Esophagus muscularis mucosa (tissue), 4 donors: ENCODE measurements around the gene HSD17B7. TPM values are rescaled to one million over a fixed set of nuclear protein-coding genes. Genes with fewer than 3 reads are reported as not detected.
A peak's percentile ranks its signal among the peaks of the same experiment; 100 is the strongest.
"Not testable (repeated sequence)": the region's sequence is repeated elsewhere in the genome, so short reads cannot be mapped to it uniquely, and the experiment has no call there.

ENCODE experiments used
- DNase-seq: peaks from one replicate; pipeline ENCODE4 v3.0.0-alpha.2; 2017; ENCODE audit errors: extremely low spot score
- H3K27ac ChIP-seq, 4 donors: fragments of 200-600 bp; sonication (generic); replicated peaks in 1 of 4; 1 replicate in 3 of 4; 2 replicates in 1 of 4; pipeline ENCODE4 v1.5.1; 2016 to 2019; ENCODE audit warnings: mild to moderate bottlenecking in 1 of 4
- H3K27me3 ChIP-seq, 4 donors: fragments of 200-600 bp; sonication (generic); one replicate each; pipeline versions ENCODE4 v1.5.1 to v1.6.0; 2016 to 2019
- H3K36me3 ChIP-seq, 4 donors: fragments of 200-600 bp; sonication (generic); one replicate each; pipeline ENCODE4 v1.5.1; 2016 to 2019
- H3K4me1 ChIP-seq, 4 donors: fragments of 200-600 bp; sonication (generic); one replicate each; pipeline ENCODE4 v1.5.1; 2016 to 2019
- H3K4me3 ChIP-seq, 4 donors: fragments of 200-600 bp; sonication (generic); 1 replicate in 2 of 4; 2 replicates in 2 of 4; pipeline ENCODE4 v1.5.1; 2016 to 2019; ENCODE audit warnings: mild to moderate bottlenecking in 4 of 4, moderate library complexity in 1 of 4
- H3K9me3 ChIP-seq, 4 donors: fragments of 200-600 bp; sonication (generic); 1 replicate in 3 of 4; 2 replicates in 1 of 4; pipeline ENCODE4 v1.5.1; 2016 to 2019
- EP300 ChIP-seq: sonication (generic); formaldehyde crosslinking; IDR thresholded peaks from one replicate; pipeline ENCODE4 v1.6.1; 2017; ENCODE audit warnings: antibody characterized with exemption
- POLR2A ChIP-seq: fragments of 450-650 bp; IDR thresholded peaks from one replicate; pipeline ENCODE4 v1.6.1; 2017; ENCODE audit warnings: antibody characterized with exemption, moderate library complexity, mild to moderate bottlenecking, low read depth
- POLR2AphosphoS5 ChIP-seq, 2 donors: sonication (generic); formaldehyde crosslinking; IDR thresholded peaks; one replicate each; pipeline ENCODE4 v1.6.1; 2017; ENCODE audit warnings: antibody characterized with exemption in 2 of 2
- WGBS: methylation state at CpG from one replicate; pipeline ENCODE4 v1.1.5; 2018; 5-methylcytosine and 5-hydroxymethylcytosine counted together
- intact Hi-C: fragments of 100-400 bp; cut with DNase I; formaldehyde crosslinking; loops from one replicate; pipeline ENCODE4 v1.15.1; 2023
- total RNA-seq, 4 donors: library from RNA; depleted of rRNA; stranded (reverse); fragments of >200 nt; gene quantifications; one replicate each; pipeline versions ENCODE4 v1.1.0 to v1.2.1, GENCODE V29; 2016
- TF ChIP-seq, protein P1 (sequence below), 3 experiments: fragments of 200-600 bp in 2 of 3; fragments of 450-650 bp in 1 of 3; sonication (generic) in 2 of 3; IDR thresholded peaks; one replicate each; pipeline ENCODE4 v1.5.1; 2017 to 2019; ENCODE audit warnings: antibody characterized with exemption in 3 of 3, mild to moderate bottlenecking in 2 of 3, moderate library complexity in 1 of 3

The HSD17B7 gene
- total RNA-seq, 4 donors from 2014 or later: 5.4 to 9.3 (median 6.2) TPM

DNA sequence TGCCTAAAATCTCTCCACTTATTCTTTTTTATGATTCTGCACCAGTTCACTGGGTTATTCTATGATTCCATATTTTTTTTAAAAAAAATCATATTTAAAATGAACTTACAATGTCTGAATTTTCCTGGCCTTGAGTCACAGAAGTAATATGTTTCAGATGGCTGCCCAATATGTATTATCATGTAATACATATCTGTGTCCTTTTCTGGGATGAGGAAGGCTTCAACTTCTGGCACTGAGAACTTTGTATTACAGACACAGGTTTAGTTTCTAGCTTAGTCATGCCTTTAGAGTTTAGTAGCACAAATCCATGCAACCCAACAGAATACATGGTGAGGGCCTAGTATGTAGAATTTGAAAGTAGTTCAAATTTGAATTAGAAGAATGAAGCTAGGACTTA lies 7.8 kb upstream of the HSD17B7 start:
- Histone ChIP-seq H3K9me3 (no peaks in the 10 kb centered on the region), H3K36me3 (peaks cover 0 to 51% (median 29%) of the 10 kb centered on the region in 4 donors), H3K4me3 (no peak overlapping the region), H3K27ac (no peak overlapping the region), H3K27me3 (no peaks in the 10 kb centered on the region), H3K4me1 (no peaks in the 10 kb centered on the region)
- intact Hi-C loops: no loop called here
- DNase-seq: no peak
- TF ChIP-seq POLR2A (no peak), POLR2AphosphoS5 (IDR thresholded peaks at IDR 0.05) (no peak), EP300 (no peak)
- TF ChIP-seq, protein P1, sequence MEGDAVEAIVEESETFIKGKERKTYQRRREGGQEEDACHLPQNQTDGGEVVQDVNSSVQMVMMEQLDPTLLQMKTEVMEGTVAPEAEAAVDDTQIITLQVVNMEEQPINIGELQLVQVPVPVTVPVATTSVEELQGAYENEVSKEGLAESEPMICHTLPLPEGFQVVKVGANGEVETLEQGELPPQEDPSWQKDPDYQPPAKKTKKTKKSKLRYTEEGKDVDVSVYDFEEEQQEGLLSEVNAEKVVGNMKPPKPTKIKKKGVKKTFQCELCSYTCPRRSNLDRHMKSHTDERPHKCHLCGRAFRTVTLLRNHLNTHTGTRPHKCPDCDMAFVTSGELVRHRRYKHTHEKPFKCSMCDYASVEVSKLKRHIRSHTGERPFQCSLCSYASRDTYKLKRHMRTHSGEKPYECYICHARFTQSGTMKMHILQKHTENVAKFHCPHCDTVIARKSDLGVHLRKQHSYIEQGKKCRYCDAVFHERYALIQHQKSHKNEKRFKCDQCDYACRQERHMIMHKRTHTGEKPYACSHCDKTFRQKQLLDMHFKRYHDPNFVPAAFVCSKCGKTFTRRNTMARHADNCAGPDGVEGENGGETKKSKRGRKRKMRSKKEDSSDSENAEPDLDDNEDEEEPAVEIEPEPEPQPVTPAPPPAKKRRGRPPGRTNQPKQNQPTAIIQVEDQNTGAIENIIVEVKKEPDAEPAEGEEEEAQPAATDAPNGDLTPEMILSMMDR (IDR thresholded peaks at IDR 0.05): no peak

DNA sequence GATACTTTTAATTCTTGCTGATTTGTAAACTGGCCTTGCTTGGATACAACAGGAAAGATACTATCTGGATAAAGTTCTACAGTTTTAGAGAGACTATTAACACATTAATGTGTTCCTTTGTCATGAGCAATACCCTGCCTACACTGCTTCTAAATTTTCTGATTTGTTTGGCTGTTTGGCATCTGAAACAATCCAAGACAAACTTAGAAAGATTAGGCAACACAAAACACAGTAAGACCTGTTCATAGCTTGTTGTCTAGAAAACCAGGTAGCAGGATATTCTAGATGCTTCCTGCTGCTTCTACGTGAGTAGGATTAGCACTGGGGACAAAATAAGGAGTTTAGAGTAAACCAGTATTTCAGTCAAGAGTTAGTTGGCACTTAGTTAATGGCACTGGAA lies 5.6 kb upstream of the HSD17B7 start:
- not testable (repeated sequence) for H3K27ac ChIP-seq, H3K27me3 ChIP-seq, H3K4me1 ChIP-seq, H3K4me3 ChIP-seq, DNase-seq, H3K9me3 ChIP-seq
- intact Hi-C loops: loop anchor here (5.0 kb wide), 1 partner anchor 158 kb away; no protein-coding TSS in a partner anchor
- 100% methylated on average over 1 of the region's 1 CpG for WGBS
- peaks cover 0 to 29% (median 18%) of the 10 kb centered on the region in 4 donors for H3K36me3 ChIP-seq

DNA sequence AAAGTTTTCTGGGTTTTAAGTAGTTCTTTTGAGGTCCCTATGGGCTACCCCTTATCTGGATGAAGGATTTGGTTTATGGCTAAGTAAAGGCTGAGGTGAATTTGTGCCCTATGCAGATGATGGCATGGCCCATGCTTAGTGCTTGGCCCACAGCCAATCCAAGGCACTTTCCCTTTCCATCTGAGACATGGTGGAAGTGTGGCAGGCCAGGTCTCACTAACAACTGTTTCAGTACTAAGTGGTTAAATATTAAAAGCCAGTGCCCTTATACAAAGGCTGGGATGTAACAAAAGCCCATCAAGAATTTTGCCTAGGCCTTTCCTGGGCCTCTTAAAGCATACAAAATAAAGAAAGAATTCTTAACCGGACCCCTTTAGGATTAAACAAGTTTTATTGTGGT lies 1.7 kb upstream of the HSD17B7 start:
- intact Hi-C loops: loop anchor here (5.0 kb wide), 1 partner anchor 161 kb away; no protein-coding TSS in a partner anchor
- WGBS: 100% methylated on average over 1 of the region's 1 CpG
- H3K27ac ChIP-seq: peak overlapping the region; percentile 37 to 90 (median 69)

DNA sequence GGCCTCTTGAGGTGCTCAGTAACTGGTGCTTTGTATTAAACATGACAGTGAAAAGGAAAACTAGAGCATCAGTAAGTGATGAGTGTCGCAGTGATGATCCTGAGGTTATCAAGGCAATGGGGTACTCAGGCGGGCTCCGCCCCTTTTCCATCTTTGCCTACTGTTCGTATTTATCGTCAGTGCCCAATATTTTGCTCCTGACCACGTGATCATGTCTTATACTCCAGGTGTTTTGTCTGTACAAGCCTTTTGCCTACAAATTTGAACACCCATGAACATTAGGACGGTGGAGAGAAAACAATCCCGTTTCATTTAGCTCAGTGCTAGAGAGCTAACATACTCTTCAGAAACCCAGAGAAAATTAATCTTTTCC lies 469 bp downstream of the HSD17B7 start:
- H3K4me1 ChIP-seq, DNase-seq, intact Hi-C loops, H3K27me3 ChIP-seq, H3K9me3 ChIP-seq: not testable (repeated sequence)
- Histone ChIP-seq H3K36me3 (peaks cover 0 to 12% (median 6%) of the 10 kb centered on the region in 4 donors), H3K4me3 (peak overlapping the region; percentile 47 to 64 (median 55)), H3K27ac (peak overlapping the region; percentile 76 to 90 (median 89))
- whole genome bisulfite sequencing: 0% methylated on average over 3 of the region's 8 CpGs

More for the DNA sequence above, 1.7 kb upstream of the HSD17B7 start:
- not testable (repeated sequence) for H3K9me3 ChIP-seq, H3K4me3 ChIP-seq, DNase-seq, H3K27me3 ChIP-seq, H3K4me1 ChIP-seq, H3K36me3 ChIP-seq

DNA sequence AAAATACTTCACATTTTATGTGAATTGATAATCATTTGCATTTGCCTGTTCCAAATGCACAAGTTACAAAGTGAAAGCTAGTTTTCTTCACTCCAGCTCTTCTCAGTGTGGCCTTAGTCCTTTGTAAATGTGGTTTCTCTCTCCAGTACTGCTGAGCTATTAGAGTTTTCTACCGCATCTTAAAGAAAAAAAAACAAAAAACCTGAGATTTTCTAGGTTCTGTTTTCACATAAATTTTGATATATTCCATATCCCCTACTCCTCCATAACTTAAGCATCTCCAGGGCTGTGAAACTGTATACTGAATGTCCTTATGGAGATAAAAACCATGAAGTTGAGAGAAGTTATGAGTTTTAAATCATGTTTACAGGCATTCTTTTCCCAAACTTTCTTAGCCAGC lies 3.8 kb downstream of the HSD17B7 start:
- H3K27me3 ChIP-seq, H3K4me3 ChIP-seq, H3K4me1 ChIP-seq, H3K27ac ChIP-seq, H3K9me3 ChIP-seq, DNase-seq, intact Hi-C loops: not testable (repeated sequence)
- WGBS: 88% methylated on average over 1 of the region's 1 CpG
- peaks cover 0 to 22% (median 9%) of the 10 kb centered on the region in 4 donors for H3K36me3 ChIP-seq

DNA sequence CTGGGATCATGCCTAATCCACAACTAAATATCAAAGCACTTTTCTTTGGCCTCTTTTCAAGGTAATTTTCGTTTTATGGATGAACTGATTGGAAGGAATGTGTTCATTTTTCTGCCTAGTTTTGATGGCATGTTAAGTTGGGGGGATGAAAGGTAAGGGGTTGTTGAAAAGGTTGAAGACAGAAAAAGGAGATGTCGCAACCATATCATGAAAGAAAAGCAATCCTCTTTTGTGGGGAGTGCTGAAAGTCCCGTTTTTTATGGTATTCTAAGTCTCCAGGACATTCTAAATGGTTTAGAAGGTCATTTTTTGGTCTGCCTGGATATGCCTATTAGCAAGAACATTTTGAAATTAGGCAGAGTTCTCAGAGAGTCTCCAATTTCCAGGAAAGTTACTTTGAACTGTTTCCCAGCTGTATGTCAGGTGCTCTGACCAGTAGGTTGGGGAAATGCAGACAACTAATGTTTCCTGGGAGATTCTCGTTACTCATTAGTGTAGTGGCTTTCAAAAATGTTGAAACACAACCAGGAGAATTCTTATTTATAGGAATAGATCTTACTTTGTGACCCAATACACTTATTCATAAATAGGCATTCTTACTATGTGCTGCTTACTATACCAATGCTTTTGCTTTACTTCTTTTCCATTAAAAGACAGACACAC lies 6.2 kb downstream of the HSD17B7 start:
- H3K4me1 ChIP-seq: peaks cover 0 to 13% (median 2%) of the 10 kb centered on the region in 4 donors
- H3K9me3 ChIP-seq, H3K4me3 ChIP-seq, DNase-seq, intact Hi-C loops, H3K27ac ChIP-seq, H3K27me3 ChIP-seq: not testable (repeated sequence)
- 73% methylated on average over 4 of the region's 4 CpGs for WGBS
- peaks cover 0 to 42% (median 16%) of the 10 kb centered on the region in 4 donors for H3K36me3 ChIP-seq

DNA sequence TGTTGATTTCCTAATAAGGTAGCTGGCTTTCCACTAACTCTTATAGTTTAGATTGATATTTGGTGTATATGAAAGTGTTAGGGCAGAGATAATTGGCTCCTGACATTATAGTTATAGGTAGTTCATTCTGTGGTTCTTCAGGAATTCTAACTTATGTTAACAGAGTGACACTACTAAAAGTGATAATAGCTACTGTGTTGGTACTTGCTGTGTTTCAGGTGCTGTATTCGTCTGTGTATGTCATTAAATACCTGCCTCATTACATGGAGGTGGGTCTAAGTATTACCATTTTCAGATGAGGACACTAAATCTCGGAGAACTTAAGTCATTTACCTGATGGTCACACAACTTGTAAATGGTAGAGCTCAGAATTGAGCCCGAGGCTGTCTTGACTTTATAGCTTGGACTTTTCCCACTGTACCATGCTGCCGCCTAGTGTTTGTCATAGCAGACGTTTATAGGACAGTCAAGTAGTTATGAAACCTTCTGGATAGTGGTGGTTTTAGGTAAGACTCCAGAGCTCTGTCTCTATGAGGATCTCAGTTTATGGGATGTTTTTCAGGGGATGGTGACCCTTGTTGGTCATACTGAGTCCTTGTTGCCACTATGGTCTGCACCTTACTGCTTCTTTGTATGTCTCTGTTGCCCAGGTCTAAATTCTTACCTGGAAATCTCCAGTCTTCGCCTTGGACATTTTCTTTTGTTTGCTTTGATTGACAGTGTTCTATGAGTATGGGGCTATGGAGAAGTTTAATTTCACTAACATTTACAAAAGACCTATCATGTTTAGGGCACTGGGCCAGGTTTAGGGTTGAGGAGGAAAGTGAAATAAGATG lies 9.7 kb downstream of the HSD17B7 start:
- intact Hi-C loops: loop anchor here (5.0 kb wide), 1 partner anchor 188 kb away; no protein-coding TSS in a partner anchor
- not testable (repeated sequence) for H3K4me3 ChIP-seq, H3K9me3 ChIP-seq, H3K27ac ChIP-seq, DNase-seq, H3K27me3 ChIP-seq
- WGBS: 35% methylated on average over 6 of the region's 6 CpGs
- Histone ChIP-seq H3K4me1 (peaks cover 0 to 17% (median 2%) of the 10 kb centered on the region in 4 donors), H3K36me3 (peaks cover 0 to 48% (median 26%) of the 10 kb centered on the region in 4 donors)
- TF ChIP-seq, protein P1 (IDR thresholded peaks at IDR 0.05): peak; percentile 55 to 66 (median 65)

DNA sequence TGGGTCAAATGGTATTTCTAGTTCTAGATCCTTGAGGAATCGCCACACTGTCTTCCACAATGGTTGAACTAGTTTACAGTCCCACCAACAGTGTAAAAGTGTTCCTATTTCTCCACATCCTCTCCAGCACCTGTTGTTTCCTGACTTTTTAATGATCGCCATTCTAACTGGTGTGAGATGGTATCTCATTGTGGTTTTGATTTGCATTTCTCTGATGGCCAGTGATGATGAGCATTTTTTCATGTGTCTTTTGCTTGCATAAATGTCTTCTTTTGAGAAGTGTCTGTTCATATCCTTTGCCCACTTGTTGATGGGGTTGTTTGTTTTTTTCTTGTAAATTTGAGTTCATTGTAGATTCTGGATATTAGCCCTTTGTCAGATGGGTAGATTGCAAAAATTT lies 17.0 kb downstream of the HSD17B7 start:
- H3K4me1 ChIP-seq, H3K4me3 ChIP-seq, H3K27ac ChIP-seq, H3K9me3 ChIP-seq, intact Hi-C loops, H3K27me3 ChIP-seq, DNase-seq: not testable (repeated sequence)
- WGBS: 88% methylated on average over 1 of the region's 2 CpGs
- H3K36me3 ChIP-seq: peaks cover 4 to 39% (median 25%) of the 10 kb centered on the region in 4 donors

DNA sequence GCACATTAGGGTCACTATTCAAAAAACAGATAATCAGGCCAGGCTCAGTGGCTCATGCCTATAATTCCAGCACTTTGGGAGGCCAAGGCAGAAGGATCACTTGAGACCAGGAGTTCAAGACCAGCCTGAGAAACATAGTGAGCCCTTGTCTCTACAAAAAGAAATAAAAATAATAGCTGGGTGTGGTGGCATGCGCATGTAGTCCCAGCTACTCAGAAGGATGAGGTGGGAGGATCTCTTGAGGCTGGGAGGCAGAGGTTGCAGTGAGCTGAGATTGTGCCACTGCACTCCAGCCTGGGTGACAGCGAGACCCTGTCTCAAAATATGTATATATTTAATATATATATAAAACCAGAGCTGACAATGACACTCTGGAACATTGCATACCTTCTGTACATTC lies 21.9 kb downstream of the HSD17B7 start:
- H3K36me3 ChIP-seq, H3K4me3 ChIP-seq, DNase-seq, H3K4me1 ChIP-seq, intact Hi-C loops, H3K27me3 ChIP-seq, H3K9me3 ChIP-seq, H3K27ac ChIP-seq: not testable (repeated sequence)
- 96% methylated on average over 2 of the region's 2 CpGs for WGBS

DNA sequence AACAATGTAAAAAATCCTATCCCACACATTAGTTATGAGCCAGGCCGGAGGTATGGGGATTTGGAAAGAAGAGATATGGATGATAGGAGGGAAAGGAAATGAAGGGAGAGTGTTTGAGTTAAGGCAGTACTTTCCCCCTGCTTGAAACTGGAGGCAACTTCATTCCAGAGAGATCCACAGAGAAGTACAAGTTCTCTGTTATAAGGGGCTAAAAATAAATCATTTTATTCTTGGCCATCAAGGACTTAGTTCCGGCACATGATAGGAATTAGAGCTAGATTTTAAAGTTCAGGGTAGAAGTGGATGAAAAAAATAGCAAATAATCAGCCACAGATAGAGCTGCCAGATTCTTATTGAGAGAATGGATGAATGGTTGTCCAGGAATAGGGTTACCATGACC lies 27.6 kb downstream of the HSD17B7 start:
- H3K27ac ChIP-seq, intact Hi-C loops: not testable (repeated sequence)

More for the DNA sequence above, 27.6 kb downstream of the HSD17B7 start:
- not testable (repeated sequence) for H3K4me3 ChIP-seq, DNase-seq, H3K9me3 ChIP-seq, H3K36me3 ChIP-seq
- peaks cover 6 to 13% (median 10%) of the 10 kb centered on the region in 4 donors for H3K4me1 ChIP-seq
- 87% methylated on average over 2 of the region's 2 CpGs for WGBS
- peaks cover 0 to 23% (median 0%) of the 10 kb centered on the region in 4 donors for H3K27me3 ChIP-seq
